ENCODE data around the gene DNAH14.

Gene DNAH14

GRCh38 chr1:224903955-224904354, 25.5 kb upstream of the DNAH14 start:
- no peak for DNase-seq (ENCODE audit: low read depth)
- H3K4me3 ChIP-seq (ENCODE audit: low read depth, low read length) = no peak overlapping the region
- no peak for TF ChIP-seq CTCF (IDR thresholded peaks at IDR 0.05; ENCODE audit: low read depth, low read length, missing control alignments)
- in situ Hi-C loops (cut with HindIII; ENCODE audit: low sequenced_read_pairs) = no loop called here

- no peak for DNase-seq (ENCODE audit: low read depth)
- no peak for TF ChIP-seq CTCF (IDR thresholded peaks at IDR 0.05; ENCODE audit: low read depth, low read length, missing control alignments)
- in situ Hi-C loops (cut with HindIII; ENCODE audit: low sequenced_read_pairs) = no loop called here
- H3K4me3 ChIP-seq (ENCODE audit: low read depth, low read length) = no peak overlapping the region
Measured at GRCh38 chr1:224906340-224906739, 23.1 kb upstream of the DNAH14 start.

DNA sequence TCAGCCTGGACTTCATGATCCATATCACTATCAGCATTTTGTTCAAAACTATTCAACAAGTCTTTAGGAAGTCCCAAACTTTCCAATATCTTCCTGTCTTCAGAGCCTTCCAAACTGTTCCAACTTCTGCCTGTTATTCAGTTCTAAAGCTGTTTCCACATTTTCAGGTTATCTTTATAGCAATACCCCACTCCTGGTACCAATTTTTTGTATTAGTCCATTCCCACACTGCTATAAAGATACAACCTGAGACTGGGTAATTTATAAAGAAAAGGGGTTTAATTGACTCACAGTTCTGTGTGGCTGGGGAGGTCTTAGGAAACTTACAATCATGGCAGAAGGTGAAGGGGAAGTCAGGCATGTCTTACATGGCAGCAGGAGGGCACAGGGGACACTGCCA, 18.3 kb upstream of the DNAH14 start:
- in situ Hi-C loops (cut with HindIII; ENCODE audit: low sequenced_read_pairs) = no loop called here
- no peak overlapping the region for H3K4me3 ChIP-seq (ENCODE audit: low read depth, low read length)
- DNase-seq (ENCODE audit: low read depth) = no peak
- no peak for TF ChIP-seq CTCF (IDR thresholded peaks at IDR 0.05; ENCODE audit: low read depth, low read length, missing control alignments)

DNA sequence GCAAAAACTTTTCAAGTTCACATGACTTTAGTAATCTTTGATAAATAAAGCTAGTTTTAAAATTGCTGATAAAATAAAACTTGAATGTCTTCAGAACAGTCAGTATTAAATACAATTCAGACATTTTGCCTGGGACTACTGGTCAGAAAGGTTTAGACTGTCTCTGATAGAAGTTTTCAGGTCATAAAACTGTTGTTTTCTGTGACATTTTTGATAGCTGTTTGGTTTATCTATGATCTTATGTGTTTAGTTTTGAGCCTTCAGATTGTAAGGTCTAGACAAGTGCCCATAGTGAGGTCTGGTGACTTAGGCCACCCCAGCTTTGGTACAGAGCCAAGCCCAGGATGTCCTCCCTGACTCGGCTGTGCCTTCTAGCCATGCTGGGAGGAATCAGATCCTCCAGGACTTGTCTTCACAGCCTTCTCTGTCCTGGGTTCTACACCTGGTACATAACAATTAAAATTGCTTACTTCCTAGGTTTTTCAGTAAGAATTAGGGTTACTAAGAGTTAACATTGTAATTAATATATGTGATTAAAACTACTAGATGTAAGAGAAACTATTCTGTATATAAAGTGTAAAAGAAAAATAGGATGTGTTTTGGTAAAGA, 15.1 kb upstream of the DNAH14 start:
- in situ Hi-C loops (cut with HindIII; ENCODE audit: low sequenced_read_pairs) = no loop called here
- TF ChIP-seq CTCF (IDR thresholded peaks at IDR 0.05; ENCODE audit: low read depth, low read length, missing control alignments) = no peak
- no peak overlapping the region for H3K4me3 ChIP-seq (ENCODE audit: low read depth, low read length)
- no peak for DNase-seq (ENCODE audit: low read depth)

DNA sequence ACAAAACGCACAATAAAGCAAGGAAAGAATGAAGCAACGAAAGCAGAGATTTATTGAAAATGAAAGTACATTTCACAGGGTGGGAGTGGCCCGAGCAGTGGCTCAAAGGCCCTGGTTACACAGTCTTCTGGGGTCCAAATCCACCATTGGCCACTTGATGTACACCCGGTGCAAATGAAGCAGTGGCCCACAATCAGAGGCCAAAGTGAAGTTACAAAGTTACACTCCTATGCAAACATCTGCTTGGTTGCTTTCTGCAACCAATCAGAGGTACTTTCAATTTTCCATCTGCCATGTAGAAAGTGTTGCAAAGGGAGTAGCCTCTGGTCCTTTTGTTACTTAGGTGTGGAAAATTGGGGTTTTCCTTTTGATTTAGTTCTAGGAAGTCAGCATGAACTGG, 10.0 kb upstream of the DNAH14 start:
- no peak for TF ChIP-seq CTCF (IDR thresholded peaks at IDR 0.05; ENCODE audit: low read depth, low read length, missing control alignments)
- H3K4me3 ChIP-seq (ENCODE audit: low read depth, low read length) = no peak overlapping the region
- in situ Hi-C loops (cut with HindIII; ENCODE audit: low sequenced_read_pairs) = no loop called here
- DNase-seq (ENCODE audit: low read depth) = no peak

GRCh38 chr1:224920930-224921329, 8.5 kb upstream of the DNAH14 start:
- TF ChIP-seq CTCF (IDR thresholded peaks at IDR 0.05; ENCODE audit: low read depth, low read length, missing control alignments) = no peak
- in situ Hi-C loops (cut with HindIII; ENCODE audit: low sequenced_read_pairs) = no loop called here
- no peak overlapping the region for H3K4me3 ChIP-seq (ENCODE audit: low read depth, low read length)

More at GRCh38 chr1:224920930-224921329, 8.5 kb upstream of the DNAH14 start:
- no peak for DNase-seq (ENCODE audit: low read depth)

Measured in astrocyte of the cerebellum (primary cell).